A673 (cell line): ENCODE data around the gene TNFRSF18.

Experiments
- EZH2 ChIP-seq: fragments of 200-600 bp; sonication (generic); IDR thresholded peaks from 2 replicates; pipeline ENCODE4 v1.6.1; 2017; ENCODE audit warnings: borderline replicate concordance, low read depth, mild to moderate bottlenecking, mixed read lengths, antibody characterized with exemption, low read length; ENCODE audit not compliant: poor library complexity, severe bottlenecking
- TF ChIP-seq, protein P1 (sequence below): fragments of 300-800, 200-600 bp; sonication (generic); conservative IDR thresholded peaks from 2 replicates; pipeline ENCODE4 v1.5.1; 2017; ENCODE audit warnings: low read depth, mild to moderate bottlenecking, antibody characterized with exemption, low read length, moderate library complexity, mixed read lengths

DNA sequence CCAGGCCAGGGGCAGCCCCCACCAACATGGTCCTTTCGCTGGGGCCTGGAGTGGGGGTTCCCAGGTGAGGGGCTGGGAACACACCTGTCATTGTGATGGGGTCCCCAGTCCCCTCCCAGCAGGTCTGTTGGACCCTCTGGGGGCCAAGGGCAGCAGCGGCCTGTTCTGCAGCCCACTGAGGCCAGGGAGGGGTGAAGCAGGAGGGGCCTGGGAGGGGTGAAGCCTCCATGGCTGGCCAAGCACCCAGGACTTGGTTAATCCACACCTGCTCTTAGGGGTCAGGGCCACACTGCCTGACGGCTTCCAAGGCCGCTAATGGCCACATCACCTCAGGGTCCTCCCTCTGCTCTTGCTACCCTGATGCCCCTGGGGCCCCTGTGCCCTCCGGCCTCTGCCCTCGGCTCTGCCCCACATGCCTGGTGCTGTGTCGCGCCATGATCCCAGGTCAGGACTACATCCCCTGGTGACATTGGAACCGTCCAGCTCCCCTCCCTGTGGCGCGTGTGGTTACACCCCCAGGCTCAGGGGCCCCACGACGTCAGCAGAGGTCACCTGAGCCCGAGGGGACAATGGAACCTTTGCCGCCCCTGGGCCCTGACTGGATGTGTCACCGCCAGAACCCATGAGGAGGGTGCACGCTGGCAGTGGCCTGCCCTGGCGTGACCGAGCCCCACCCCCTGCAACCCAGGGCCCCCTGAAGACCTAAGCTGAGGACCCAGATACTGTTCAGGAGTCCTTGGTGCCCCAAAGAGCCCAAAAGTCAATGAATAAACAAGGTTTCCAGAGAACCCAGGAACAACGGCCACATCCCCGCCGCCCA is 7.0 kb downstream of the TNFRSF18 start:
- TF ChIP-seq EZH2: no peak
- TF ChIP-seq, protein P1, sequence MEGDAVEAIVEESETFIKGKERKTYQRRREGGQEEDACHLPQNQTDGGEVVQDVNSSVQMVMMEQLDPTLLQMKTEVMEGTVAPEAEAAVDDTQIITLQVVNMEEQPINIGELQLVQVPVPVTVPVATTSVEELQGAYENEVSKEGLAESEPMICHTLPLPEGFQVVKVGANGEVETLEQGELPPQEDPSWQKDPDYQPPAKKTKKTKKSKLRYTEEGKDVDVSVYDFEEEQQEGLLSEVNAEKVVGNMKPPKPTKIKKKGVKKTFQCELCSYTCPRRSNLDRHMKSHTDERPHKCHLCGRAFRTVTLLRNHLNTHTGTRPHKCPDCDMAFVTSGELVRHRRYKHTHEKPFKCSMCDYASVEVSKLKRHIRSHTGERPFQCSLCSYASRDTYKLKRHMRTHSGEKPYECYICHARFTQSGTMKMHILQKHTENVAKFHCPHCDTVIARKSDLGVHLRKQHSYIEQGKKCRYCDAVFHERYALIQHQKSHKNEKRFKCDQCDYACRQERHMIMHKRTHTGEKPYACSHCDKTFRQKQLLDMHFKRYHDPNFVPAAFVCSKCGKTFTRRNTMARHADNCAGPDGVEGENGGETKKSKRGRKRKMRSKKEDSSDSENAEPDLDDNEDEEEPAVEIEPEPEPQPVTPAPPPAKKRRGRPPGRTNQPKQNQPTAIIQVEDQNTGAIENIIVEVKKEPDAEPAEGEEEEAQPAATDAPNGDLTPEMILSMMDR: no peak
